Panc1 (cell line): ENCODE results near the gene HOXA5. TPM values are rescaled to one million over a fixed set of nuclear protein-coding genes. Genes with fewer than 3 reads are reported as not detected.

Source experiments
- ATAC-seq: fragments of 200-7000 bp; cut with Tn5 transposase; 2 replicates; pipeline ENCODE4 v1.9.1; 2020; ENCODE audit warnings: mild to moderate bottlenecking, moderate library complexity
- BruUV-seq: library from RNA; stranded (reverse); fragments of 400-500 nt; replicated peaks from 2 replicates; lab custom pipeline; 2021; lab: Mats Ljungman, UMichigan
- CTCF ChIA-PET: fragments of 300-600 bp; sonication (Branson Sonifier 250); formaldehyde crosslinking; loops from one replicate; lab custom pipeline; 2022; ENCODE audit warnings: antibody characterized with exemption; lab: Charles Lee
- POLR2A ChIA-PET: fragments of 300-600 bp; sonication (Branson Sonifier 250); formaldehyde crosslinking; loops from one replicate; lab custom pipeline; 2022; ENCODE audit warnings: antibody characterized with exemption; lab: Charles Lee
- DNase-seq: peaks from one replicate; pipeline ENCODE4 v3.0.0-alpha.2; 2010; ENCODE audit warnings: low read depth, low spot score
- H3K27ac ChIP-seq: 2 replicates; pipeline ENCODE4 v1.5.1; 2011; ENCODE audit warnings: mild to moderate bottlenecking, low read length, inconsistent platforms
- H3K27me3 ChIP-seq: fragments of 200-500 bp; sonication (Bioruptor generic); 2 replicates; pipeline ENCODE4 v1.6.0; 2014; ENCODE audit warnings: low read length, inconsistent platforms; ENCODE audit not compliant: control insufficient read depth, insufficient read depth
- H3K36me3 ChIP-seq: fragments of 200-500 bp; sonication (Bioruptor generic); 2 replicates; pipeline ENCODE4 v1.5.1; 2014; ENCODE audit warnings: inconsistent platforms, mild to moderate bottlenecking, low read length, moderate library complexity; ENCODE audit not compliant: control insufficient read depth, insufficient read depth
- H3K4me1 ChIP-seq: 2 replicates; pipeline ENCODE4 v1.5.1; 2011; ENCODE audit warnings: inconsistent platforms, mild to moderate bottlenecking, low read length, moderate library complexity; ENCODE audit not compliant: control insufficient read depth, insufficient read depth
- H3K4me3 ChIP-seq, 2 experiments: 2 replicates each; pipeline ENCODE4 v1.5.1; 2011 to 2012; ENCODE audit warnings: low read depth in 2 of 2, low read length in 2 of 2, mild to moderate bottlenecking in 2 of 2, inconsistent platforms in 1 of 2, moderate library complexity in 1 of 2
- H3K9me3 ChIP-seq: fragments of 200-500 bp; sonication (Bioruptor generic); 2 replicates; pipeline ENCODE4 v1.5.1; 2014; ENCODE audit warnings: low read depth, mild to moderate bottlenecking, inconsistent platforms, low read length, moderate library complexity; ENCODE audit not compliant: control insufficient read depth, insufficient read depth
- CTCF ChIP-seq: fragments of 450-650 bp; IDR thresholded peaks from 2 replicates; pipeline ENCODE4 v1.5.1; 2017; ENCODE audit warnings: mild to moderate bottlenecking
- POLR2AphosphoS5 ChIP-seq: IDR thresholded peaks from 2 replicates; pipeline ENCODE4 v1.6.1; 2012; ENCODE audit warnings: mild to moderate bottlenecking, low read depth, low read length, moderate library complexity
- SIN3A ChIP-seq: IDR thresholded peaks from 2 replicates; pipeline ENCODE4 v1.6.1; 2012; ENCODE audit warnings: low read depth, mild to moderate bottlenecking, low read length, moderate library complexity, borderline replicate concordance; ENCODE audit not compliant: insufficient read depth
- TCF7L2 ChIP-seq: IDR thresholded peaks from 2 replicates; pipeline ENCODE4 v1.6.1; 2011; ENCODE audit warnings: mild to moderate bottlenecking, low read depth, low read length, inconsistent platforms
- in situ Hi-C: cut with HindIII; loops from 2 replicates; pipeline ENCODE4 v1.10.0; 2016; ENCODE audit warnings: low sequenced_read_pairs, low pct_unique_long_range_greater_than_20kb
- intact Hi-C: fragments of 100-400 bp; cut with micrococcal nuclease; formaldehyde crosslinking; loops from one replicate; pipeline ENCODE4 v1.10.0; 2022; ENCODE audit not compliant: unreplicated experiment
- total RNA-seq: library from RNA; stranded (reverse); gene quantifications from one replicate; pipeline ENCODE4 v1.2.1, GENCODE V29; 2021; ENCODE audit not compliant: unreplicated experiment
- TF ChIP-seq, protein P1 (sequence below), 2 experiments: IDR thresholded peaks; 2 replicates each; pipeline ENCODE4 v1.6.1; 2011 to 2012; ENCODE audit warnings: low read depth in 2 of 2, control low read depth in 1 of 2, low read length in 1 of 2, mild to moderate bottlenecking in 1 of 2, moderate library complexity in 1 of 2; ENCODE audit not compliant: insufficient read depth in 1 of 2

Gene HOXA5
- total RNA-seq, 1 experiment from 2014 or later = 3.9 TPM

DNA sequence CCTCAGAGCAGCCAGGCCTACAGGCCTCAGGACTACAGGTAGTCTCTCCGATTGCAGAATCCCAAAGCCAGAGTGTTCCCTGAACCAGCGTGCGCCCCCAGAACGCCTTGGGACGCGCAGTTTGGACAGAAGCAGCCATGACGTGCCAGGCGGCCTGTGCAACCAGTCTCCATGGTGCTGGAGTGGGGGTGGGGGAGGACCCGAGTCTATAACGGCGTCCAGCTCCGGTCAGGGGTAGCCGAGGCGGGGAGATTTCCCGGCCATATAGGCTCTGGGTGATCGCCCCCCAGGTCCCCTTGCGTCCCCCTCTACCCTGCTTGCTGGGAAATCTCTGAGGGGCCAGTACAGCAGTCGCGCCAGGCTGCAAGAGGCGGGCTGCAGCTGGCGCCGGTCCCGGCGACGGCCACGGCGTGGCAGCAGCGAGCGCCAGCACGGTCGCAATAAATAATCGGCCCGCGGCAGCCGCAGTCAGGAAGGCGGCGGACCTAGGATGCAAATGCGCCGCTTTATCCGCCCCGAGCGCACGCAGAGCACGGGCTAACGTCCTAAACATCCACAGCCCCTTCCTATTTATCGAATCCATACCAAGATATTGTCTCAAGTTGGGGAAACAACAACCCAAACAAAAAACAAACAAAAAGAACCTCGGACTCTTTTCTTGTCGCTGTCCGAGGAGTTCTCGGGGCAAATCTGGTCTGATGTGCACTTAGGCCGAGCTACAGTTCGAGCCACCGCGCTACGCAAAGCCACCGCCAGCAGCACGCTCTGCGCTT, 7.3 kb upstream of the HOXA5 start:
- H3K9me3 ChIP-seq = no peaks in the 10 kb centered on the region
- POLR2A ChIA-PET = no interaction called here

GRCh38 chr7:27149842-27150567, 6.5 kb upstream of the HOXA5 start:
- H3K27me3 ChIP-seq = no peaks in the 10 kb centered on the region
- intact Hi-C loops (no loop called here), in situ Hi-C loops (no loop called here)
- DNase-seq (no peak), ATAC-seq (peak; percentile 72)
- peak overlapping the region; percentile 89 for H3K27ac ChIP-seq
- H3K36me3 ChIP-seq = no peaks in the 10 kb centered on the region
- CTCF ChIA-PET = interaction anchor here (0.8 to 3.4 kb wide), 3 partner anchors 11 to 442 kb away, joined by 4 to 24 read pairs (median 4); no protein-coding TSS in a partner anchor
- TF ChIP-seq, protein P1, sequence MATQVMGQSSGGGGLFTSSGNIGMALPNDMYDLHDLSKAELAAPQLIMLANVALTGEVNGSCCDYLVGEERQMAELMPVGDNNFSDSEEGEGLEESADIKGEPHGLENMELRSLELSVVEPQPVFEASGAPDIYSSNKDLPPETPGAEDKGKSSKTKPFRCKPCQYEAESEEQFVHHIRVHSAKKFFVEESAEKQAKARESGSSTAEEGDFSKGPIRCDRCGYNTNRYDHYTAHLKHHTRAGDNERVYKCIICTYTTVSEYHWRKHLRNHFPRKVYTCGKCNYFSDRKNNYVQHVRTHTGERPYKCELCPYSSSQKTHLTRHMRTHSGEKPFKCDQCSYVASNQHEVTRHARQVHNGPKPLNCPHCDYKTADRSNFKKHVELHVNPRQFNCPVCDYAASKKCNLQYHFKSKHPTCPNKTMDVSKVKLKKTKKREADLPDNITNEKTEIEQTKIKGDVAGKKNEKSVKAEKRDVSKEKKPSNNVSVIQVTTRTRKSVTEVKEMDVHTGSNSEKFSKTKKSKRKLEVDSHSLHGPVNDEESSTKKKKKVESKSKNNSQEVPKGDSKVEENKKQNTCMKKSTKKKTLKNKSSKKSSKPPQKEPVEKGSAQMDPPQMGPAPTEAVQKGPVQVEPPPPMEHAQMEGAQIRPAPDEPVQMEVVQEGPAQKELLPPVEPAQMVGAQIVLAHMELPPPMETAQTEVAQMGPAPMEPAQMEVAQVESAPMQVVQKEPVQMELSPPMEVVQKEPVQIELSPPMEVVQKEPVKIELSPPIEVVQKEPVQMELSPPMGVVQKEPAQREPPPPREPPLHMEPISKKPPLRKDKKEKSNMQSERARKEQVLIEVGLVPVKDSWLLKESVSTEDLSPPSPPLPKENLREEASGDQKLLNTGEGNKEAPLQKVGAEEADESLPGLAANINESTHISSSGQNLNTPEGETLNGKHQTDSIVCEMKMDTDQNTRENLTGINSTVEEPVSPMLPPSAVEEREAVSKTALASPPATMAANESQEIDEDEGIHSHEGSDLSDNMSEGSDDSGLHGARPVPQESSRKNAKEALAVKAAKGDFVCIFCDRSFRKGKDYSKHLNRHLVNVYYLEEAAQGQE (IDR thresholded peaks at IDR 0.05; ENCODE audit: insufficient read depth in 1 of 2, low read depth in 2 of 2, low read length in 1 of 2) = no peak
- TF ChIP-seq SIN3A (no peak), POLR2AphosphoS5 (no peak), TCF7L2 (no peak), CTCF (no peak)
- POLR2A ChIA-PET = no interaction called here
- peak overlapping the region; percentile 57 to 83 for H3K4me3 ChIP-seq
- no peaks in the 10 kb centered on the region for H3K9me3 ChIP-seq
- no TSS peak for BruUV-seq
- H3K4me1 ChIP-seq = peaks cover 20% of the 10 kb centered on the region

More for the DNA sequence above, 7.3 kb upstream of the HOXA5 start:
- no peaks in the 10 kb centered on the region for H3K27me3 ChIP-seq
- in situ Hi-C loops (no loop called here), intact Hi-C loops (no loop called here)
- ATAC-seq = peak; percentile 92
- DNase-seq = peak; percentile 50
- TF ChIP-seq CTCF (peak; percentile 99), TCF7L2 (peak; percentile 42; the same call in 1 of the 2 replicates), SIN3A (no peak), POLR2AphosphoS5 (peak; percentile 63; the same call in 1 of the 2 replicates)
- TF ChIP-seq, protein P1 (IDR thresholded peaks at IDR 0.05; ENCODE audit: insufficient read depth in 1 of 2, low read depth in 2 of 2, low read length in 1 of 2) = peak; percentile 78 to 82
- no peaks in the 10 kb centered on the region; the same call in 1 of the 2 replicates for H3K36me3 ChIP-seq
- peak overlapping the region; percentile 57 to 83 for H3K4me3 ChIP-seq
- CTCF ChIA-PET = interaction anchor here (0.7 to 3.4 kb wide), 5 partner anchors 10 to 626 kb away, joined by 3 to 24 read pairs (median 4); no protein-coding TSS in a partner anchor
- no TSS peak for BruUV-seq
- peak overlapping the region; percentile 89 for H3K27ac ChIP-seq
- H3K4me1 ChIP-seq = peaks cover 20% of the 10 kb centered on the region
